Pancreas (tissue), 10 donors: ENCODE data around the gene POR. TPM values are rescaled to one million over a fixed set of nuclear protein-coding genes. Genes with fewer than 3 reads are reported as not detected.
A peak's percentile ranks its signal among the peaks of the same experiment; 100 is the strongest.

Experiments
- ATAC-seq, 4 donors: fragments of 200-7000 bp; cut with Tn5 transposase; one replicate each; pipeline versions ENCODE4 v1.8.0 to v1.9.1; 2020; ENCODE audit warnings: mild to moderate bottlenecking in 4 of 4, moderate library complexity in 4 of 4
- DNase-seq, 6 donors: peaks; one replicate each; pipeline ENCODE4 v3.0.0-alpha.2; 2020
- FAIRE-seq: peaks from 2 replicates; lab custom pipeline; 2012; peaks lifted over from hg19 to GRCh38; lab: Jason Lieb, UNC
- H3K27ac ChIP-seq, 4 donors: fragments of 200-600 bp; sonication (generic); 1 replicate in 3 of 4; 2 replicates in 1 of 4; pipeline versions ENCODE4 v1.5.0 to v1.8.0; 2020
- H3K27me3 ChIP-seq, 4 donors: fragments of 200-600 bp; one replicate each; pipeline ENCODE4 v1.8.0; 2021
- H3K36me3 ChIP-seq, 3 donors: fragments of 200-600 bp; sonication (generic) in 1 of 3; one replicate each; pipeline versions ENCODE4 v1.5.0 to v1.8.0; 2020 to 2021
- H3K4me1 ChIP-seq, 3 donors: fragments of 200-600 bp; one replicate each; pipeline ENCODE4 v1.8.0; 2021
- H3K4me3 ChIP-seq, 4 donors: fragments of 200-600 bp; sonication (generic) in 2 of 4; one replicate each; pipeline versions ENCODE4 v1.5.0 to v1.8.0; 2020 to 2021
- H3K9me3 ChIP-seq, 4 donors: fragments of 200-600 bp; one replicate each; pipeline ENCODE4 v1.8.0; 2021
- CTCF ChIP-seq, 4 donors: fragments of 200-600 bp; sonication (generic) in 3 of 4; IDR thresholded peaks; one replicate each; pipeline versions ENCODE4 v1.5.0 to v1.8.0; 2021; ENCODE audit warnings: antibody characterized with exemption in 4 of 4
- WGBS, 2 donors: extraction: QIAGEN DNeasy Blood & Tissue Kit; methylation state at CpG; one replicate each; pipeline ENCODE4 v1.1.7; 2013; 5-methylcytosine and 5-hydroxymethylcytosine counted together
- intact Hi-C, 3 donors: fragments of 100-400 bp; cut with DNase I; formaldehyde crosslinking; loops; one replicate each; pipeline versions ENCODE4 v1.11.1 to v1.14.2; 2022
- polyA plus RNA-seq, 2 donors: library from polyadenylated mRNA; stranded (reverse); fragments of 200-250 nt; gene quantifications; one replicate each; pipeline ENCODE4 v1.2.3, GENCODE V29; 2013
- total RNA-seq, 6 donors: library from RNA; stranded (reverse); fragmentation: NEBNext Ultra II Directional in 4 of 6; extraction: Animal tissue kit (Norgen Biotek cat#: 25700) in 4 of 6; gene quantifications; one replicate each; pipeline versions ENCODE4 v1.2.1 to v1.2.4, GENCODE V29; 2021 to 2023
- donor health status: healthy with polysubstance abuse.
- donor health status: DM: no; HTN: no; CAD: no; lungs with moderate emphysema.
- donor health status: DM: no; HTN: no; CAD: no.
- donor health status: control.
- donor health status: control.
- donor health status: Bipolar disorder and iron deficiency.
- donor health status: DM: yes; HTN: yes; CAD: no.
- donor health status: DM: no; HTN: no; CAD: no.
- donor health status: DM: no; HTN: no; CAD: no.
- donor health status: DM: yes; HTN: yes; CAD: no.

Gene POR
- total and polyA plus RNA-seq, 8 donors, result 29.7 to 99.0 (median 43.6) TPM

- no peak for ATAC-seq
- no peaks in the 10 kb centered on the region for H3K9me3 ChIP-seq
- WGBS, 2 donors, result 84 to 91% methylated on average over 21 of the region's 21 CpGs
- no peaks in the 10 kb centered on the region for H3K36me3 ChIP-seq
- intact Hi-C loops, result no loop called here
- no peak for FAIRE-seq
- TF ChIP-seq CTCF (IDR thresholded peaks at IDR 0.05), result no peak
- peaks cover 0 to 11% (median 5%) of the 10 kb centered on the region in 3 donors for H3K4me1 ChIP-seq
- H3K4me3 ChIP-seq, result no peak overlapping the region
- no peak overlapping the region for H3K27ac ChIP-seq
- DNase-seq, result peak in 1 of 6 donors; percentile 7
- H3K27me3 ChIP-seq, result no peaks in the 10 kb centered on the region
Measured at GRCh38 chr7:75875113-75876080, 39.6 kb upstream of the POR start.

- WGBS, 2 donors, result 73 to 77% methylated on average over 11 of the region's 11 CpGs
- no peak overlapping the region for H3K27ac ChIP-seq
- H3K27me3 ChIP-seq, result no peaks in the 10 kb centered on the region
- H3K4me3 ChIP-seq, result no peak overlapping the region
- TF ChIP-seq CTCF (IDR thresholded peaks at IDR 0.05), result no peak
- FAIRE-seq (no peak), ATAC-seq (no peak), DNase-seq (no peak)
- H3K36me3 ChIP-seq, result peaks cover 0 to 1% (median 0%) of the 10 kb centered on the region in 3 donors
- intact Hi-C loops, result no loop called here
- peaks cover 0 to 11% (median 6%) of the 10 kb centered on the region in 3 donors for H3K4me1 ChIP-seq
- H3K9me3 ChIP-seq, result no peaks in the 10 kb centered on the region
Measured at GRCh38 chr7:75876126-75876881, 38.7 kb upstream of the POR start.

GRCh38 chr7:75878312-75878768 is 36.6 kb upstream of the POR start:
- peaks cover 0 to 21% (median 5%) of the 10 kb centered on the region in 3 donors for H3K36me3 ChIP-seq
- ATAC-seq (no peak), FAIRE-seq (no peak), DNase-seq (no peak)
- H3K27ac ChIP-seq, result peak overlapping the region in 2 of 4 donors; percentile 71 to 80
- H3K4me3 ChIP-seq, result peak overlapping the region in 3 of 4 donors; percentile 86 to 98 (median 87)
- H3K4me1 ChIP-seq, result peaks cover 0 to 11% (median 6%) of the 10 kb centered on the region in 3 donors
- no peaks in the 10 kb centered on the region for H3K9me3 ChIP-seq
- intact Hi-C loops, result no loop called here
- no peak for TF ChIP-seq CTCF (IDR thresholded peaks at IDR 0.05)
- H3K27me3 ChIP-seq, result no peaks in the 10 kb centered on the region
- WGBS, 2 donors, result 13 to 16% methylated on average over 10 of the region's 10 CpGs

GRCh38 chr7:75878769-75879611 is 36.0 kb upstream of the POR start, which contains the start of gene RHBDD2:
Gene RHBDD2 (plus strand): TSS chr7:75879034. CDS start chr7:75879083, 49 bp downstream.
- Histone ChIP-seq H3K4me1 (peaks cover 0 to 11% (median 6%) of the 10 kb centered on the region in 3 donors), H3K27ac (peak within 1 kb of the TSS; percentile 63 to 80 (median 71)), H3K36me3 (peaks cover 0 to 26% (median 5%) of the 10 kb centered on the region in 3 donors), H3K27me3 (no peaks in the 10 kb centered on the region), H3K4me3 (peak within 1 kb of the TSS; percentile 86 to 98 (median 88)), H3K9me3 (no peaks in the 10 kb centered on the region)
- ATAC-seq (peak; percentile 99 to 100 (median 99)), DNase-seq (peak; percentile 96 to 99 (median 98)), FAIRE-seq (no peak)
- WGBS, 2 donors, result 0 to 1% methylated on average over 35 to 65 of the region's 65 CpGs
- no peak for TF ChIP-seq CTCF (IDR thresholded peaks at IDR 0.05)
- intact Hi-C loops, result no loop called here
